GM12878 (cell line): Measurements from ENCODE around the gene WASHC2A. TPM values are rescaled to one million over a fixed set of nuclear protein-coding genes. Genes with fewer than 3 reads are reported as not detected.
"Not testable (repeated sequence)": the region's sequence is repeated elsewhere in the genome, so short reads cannot be mapped to it uniquely, and the experiment has no call there.

Source experiments
- ATAC-seq: fragments of 200-7000 bp; cut with Tn5 transposase; 3 replicates; pipeline ENCODE4 v1.9.1; 2020; ENCODE audit warnings: mild to moderate bottlenecking, moderate library complexity
- BruUV-seq: library from RNA; stranded (reverse); fragments of 400-500 nt; replicated peaks from 2 replicates; lab custom pipeline; 2021; lab: Mats Ljungman, UMichigan
- CTCF ChIA-PET: fragments of 300-600 bp; sonication (Branson Sonifier 250); formaldehyde crosslinking; extraction: SDS; loops from one replicate; lab custom pipeline; 2021; ENCODE audit warnings: inconsistent platforms; lab: Yijun Ruan, JAX
- POLR2A ChIA-PET: fragments of 350-600 bp; formaldehyde crosslinking; extraction: SDS; loops from one replicate; lab custom pipeline; 2021; ENCODE audit warnings: inconsistent platforms; lab: Charles Lee
- RAD21 ChIA-PET: fragments of 300-600 bp; sonication (Branson Sonifier 250); formaldehyde crosslinking; loops from one replicate; lab custom pipeline; 2023; ENCODE audit warnings: antibody characterized with exemption; ENCODE audit not compliant: unreplicated experiment; lab: Charles Lee
- SMC1A ChIA-PET: fragments of 300-600 bp; sonication (Branson Sonifier 250); formaldehyde crosslinking; loops from one replicate; lab custom pipeline; 2023; ENCODE audit not compliant: unreplicated experiment, uncharacterized antibody; lab: Charles Lee
- DNase-seq: peaks from one replicate; pipeline ENCODE4 v3.0.0-alpha.2; 2011; ENCODE audit warnings: low read depth, low spot score
- FAIRE-seq: peaks from 3 replicates; lab custom pipeline; 2011; peaks lifted over from hg19 to GRCh38; lab: Jason Lieb, UNC
- H2AFZ ChIP-seq: 2 replicates; pipeline ENCODE4 v1.6.0; 2011; ENCODE audit warnings: low read depth, low read length, control low read depth; ENCODE audit not compliant: control insufficient read depth
- H3K27ac ChIP-seq: 2 replicates; pipeline ENCODE4 v1.5.1; 2011; ENCODE audit warnings: control low read depth; ENCODE audit not compliant: control insufficient read depth, insufficient read depth
- H3K27me3 ChIP-seq, 2 experiments: replicated peaks in 1 of 2; 2 replicates each; pipeline versions ENCODE4 v1.6.0 to v1.6.1; 2011; ENCODE audit warnings: low read length in 1 of 2; ENCODE audit not compliant: control insufficient read depth in 2 of 2, insufficient read depth in 2 of 2
- H3K36me3 ChIP-seq, 2 experiments: 2 replicates each; pipeline ENCODE4 v1.5.1; 2011; ENCODE audit warnings: low read length in 1 of 2; ENCODE audit not compliant: control insufficient read depth in 2 of 2, insufficient read depth in 2 of 2
- H3K4me1 ChIP-seq: 2 replicates; pipeline ENCODE4 v1.6.1; 2011; ENCODE audit warnings: mild to moderate bottlenecking, low read length, moderate library complexity, mixed read lengths; ENCODE audit not compliant: control insufficient read depth, insufficient read depth
- H3K4me2 ChIP-seq: 2 replicates; pipeline ENCODE4 v1.6.0; 2011; ENCODE audit warnings: control low read depth; ENCODE audit not compliant: control insufficient read depth, insufficient read depth
- H3K4me3 ChIP-seq: fragments of 200-600 bp; sonication (generic); 2 replicates; pipeline ENCODE4 v1.5.1; 2016
- H3K79me2 ChIP-seq: 2 replicates; pipeline ENCODE4 v1.6.0; 2011; ENCODE audit warnings: low read length; ENCODE audit not compliant: control insufficient read depth, insufficient read depth
- H3K9ac ChIP-seq: 2 replicates; pipeline ENCODE4 v1.8.0; 2011; ENCODE audit warnings: low read length, control low read depth, mixed read lengths; ENCODE audit not compliant: control insufficient read depth, insufficient read depth
- H3K9me3 ChIP-seq: replicated peaks from 3 replicates; pipeline ENCODE4 v1.5.1; 2011; ENCODE audit warnings: mild to moderate bottlenecking, low read length; ENCODE audit not compliant: control insufficient read depth, insufficient read depth
- H4K20me1 ChIP-seq: 2 replicates; pipeline ENCODE4 v1.6.0; 2011; ENCODE audit not compliant: control insufficient read depth, insufficient read depth
- ZBTB4 ChIP-seq: fragments of 450-650 bp; formaldehyde crosslinking; IDR thresholded peaks from 2 replicates; pipeline ENCODE4 v1.4.0; 2022; ENCODE audit warnings: mild to moderate bottlenecking, moderate library complexity
- ZNF592 ChIP-seq: fragments of 450-650 bp; IDR thresholded peaks from 2 replicates; pipeline ENCODE4 v1.6.1; 2017; ENCODE audit warnings: mild to moderate bottlenecking, moderate library complexity
- ZNF687 ChIP-seq: fragments of 450-650 bp; IDR thresholded peaks from 2 replicates; pipeline ENCODE4 v1.6.1; 2017; ENCODE audit warnings: mild to moderate bottlenecking, moderate library complexity
- WGBS: methylation state at CpG from one replicate; pipeline ENCODE4 v1.1.6; 2016; ENCODE audit warnings: low lambda C conversion rate; ENCODE audit not compliant: insufficient replicate concordance, insufficient coverage; ENCODE audit errors: missing lambda C conversion rate; 5-methylcytosine and 5-hydroxymethylcytosine counted together
- in situ Hi-C: fragments of 300-500 bp; cut with MboI; formaldehyde crosslinking; loops from 9 replicates; pipeline ENCODE4 v1.14.3; 2018; ENCODE audit warnings: mixed read lengths
- intact Hi-C: fragments of 100-400 bp; cut with micrococcal nuclease; formaldehyde crosslinking; loops from one replicate; pipeline ENCODE4 v1.14.2; 2022; ENCODE audit not compliant: unreplicated experiment
- polyA plus RNA-seq, 11 experiments: library from polyadenylated mRNA; depleted of rRNA in 4 of 11; unstranded in 6 of 11; stranded (reverse) in 5 of 11; fragments of >200 nt; fragmentation: Nextera tagmentation in 4 of 11; fragmentation: Illumina TruSeq in 1 of 11; extraction: Ambion mirVana in 4 of 11; extraction: Trizol in 1 of 11; gene quantifications; 1 replicate in 1 of 11; 2 replicates in 10 of 11; pipeline versions ENCODE4 v1.2.1 to v1.2.3, GENCODE V29; 2011 to 2016; ENCODE audit warnings: inconsistent platforms in 2 of 11, missing spikeins in 2 of 11, low read depth in 1 of 11
- total RNA-seq, 4 experiments: library from RNA; depleted of rRNA in 3 of 4; stranded (reverse); fragments of >200 nt in 3 of 4; fragmentation: Illumina TruSeq in 1 of 4; extraction: Trizol in 1 of 4; gene quantifications; 2 replicates each; pipeline versions ENCODE4 v1.2.1 to v1.2.3, GENCODE V29; 2013 to 2021

The WASHC2A gene
- total and polyA plus RNA-seq, 10 of the 15 experiments (the other 5 are each of a cell fraction or from before 2014, with no cell fraction given), result 3.7 to 30.3 (median 23.6) TPM

GRCh38 chr10:50101139-50101582 is 33.4 kb downstream of the WASHC2A start:
- FAIRE-seq, in situ Hi-C loops, H3K9ac ChIP-seq, H3K9me3 ChIP-seq, DNase-seq, H3K4me1 ChIP-seq, H3K4me3 ChIP-seq, H3K27ac ChIP-seq, CTCF ChIA-PET, RAD21 ChIA-PET, intact Hi-C loops, H3K79me2 ChIP-seq, ATAC-seq, POLR2A ChIA-PET, H3K4me2 ChIP-seq, H3K27me3 ChIP-seq, H4K20me1 ChIP-seq, SMC1A ChIA-PET, H2AFZ ChIP-seq, H3K36me3 ChIP-seq: not testable (repeated sequence)
- WGBS, result 92% methylated on average over 9 of the region's 9 CpGs
- BruUV-seq, result TSS peak; percentile 56

- H3K36me3 ChIP-seq, SMC1A ChIA-PET, RAD21 ChIA-PET, H3K4me1 ChIP-seq, H3K27me3 ChIP-seq, DNase-seq, H2AFZ ChIP-seq, H3K9ac ChIP-seq, H3K9me3 ChIP-seq, POLR2A ChIA-PET, H3K79me2 ChIP-seq, FAIRE-seq, CTCF ChIA-PET, H4K20me1 ChIP-seq, in situ Hi-C loops, intact Hi-C loops, BruUV-seq, H3K4me3 ChIP-seq: not testable (repeated sequence)
- peak; percentile 34 for ATAC-seq
- Histone ChIP-seq H3K27ac (peak overlapping the region; percentile 79), H3K4me2 (peak overlapping the region; percentile 50; the same call in 1 of the 2 replicates)
- peak; percentile 88 for TF ChIP-seq ZNF592
- TF ChIP-seq ZBTB4 (CRISPR knock-in tag), result peak; percentile 27; the same call in 1 of the 2 replicates
- peak; percentile 68; the same call in 1 of the 2 replicates for TF ChIP-seq ZNF687
- WGBS, result 89% methylated on average over 3 of the region's 3 CpGs
These were observed 34.0 kb downstream of the WASHC2A start for GRCh38 chr10:50101747-50102146.
